ENCODE data around the gene DIS3L2. TPM values are rescaled to one million over a fixed set of nuclear protein-coding genes. Genes with fewer than 3 reads are reported as not detected.

Gene DIS3L2
- total and polyA plus RNA-seq, 2 experiments from 2014 or later = 15.2 to 25.3 TPM

GRCh38 chr2:232268636-232269165 lies 307.2 kb downstream of the DIS3L2 start:
- H2AFZ ChIP-seq = no peak overlapping the region
- no peak overlapping the region for H3K4me3 ChIP-seq
- H3K27me3 ChIP-seq (ENCODE audit: insufficient read depth) = no peaks in the 10 kb centered on the region
- DNase-seq (ENCODE audit: low spot score) (no peak), ATAC-seq (no peak)
- H3K9me3 Mint-ChIP-seq = no peaks in the 10 kb centered on the region
- 0 out of 2 replicates have a peak, but pooled peaks cover 7% of the 10 kb centered on the region for H4K20me1 ChIP-seq (replicated peaks; ENCODE audit: insufficient read depth)
- no peak overlapping the region for H3K4me2 ChIP-seq
- H3K79me2 ChIP-seq (replicated peaks; ENCODE audit: insufficient read depth) = no peaks in the 10 kb centered on the region
- H3K27me3 Mint-ChIP-seq (ENCODE audit: insufficient read depth, low read depth, poor library complexity) = no peaks in the 10 kb centered on the region
- H3K36me3 ChIP-seq (ENCODE audit: insufficient read depth) = no peaks in the 10 kb centered on the region
- H3K9me2 ChIP-seq (ENCODE audit: insufficient read depth) = no peaks in the 10 kb centered on the region
- peaks cover 20% of the 10 kb centered on the region for H3K4me1 Mint-ChIP-seq
- TF ChIP-seq, protein P1, sequence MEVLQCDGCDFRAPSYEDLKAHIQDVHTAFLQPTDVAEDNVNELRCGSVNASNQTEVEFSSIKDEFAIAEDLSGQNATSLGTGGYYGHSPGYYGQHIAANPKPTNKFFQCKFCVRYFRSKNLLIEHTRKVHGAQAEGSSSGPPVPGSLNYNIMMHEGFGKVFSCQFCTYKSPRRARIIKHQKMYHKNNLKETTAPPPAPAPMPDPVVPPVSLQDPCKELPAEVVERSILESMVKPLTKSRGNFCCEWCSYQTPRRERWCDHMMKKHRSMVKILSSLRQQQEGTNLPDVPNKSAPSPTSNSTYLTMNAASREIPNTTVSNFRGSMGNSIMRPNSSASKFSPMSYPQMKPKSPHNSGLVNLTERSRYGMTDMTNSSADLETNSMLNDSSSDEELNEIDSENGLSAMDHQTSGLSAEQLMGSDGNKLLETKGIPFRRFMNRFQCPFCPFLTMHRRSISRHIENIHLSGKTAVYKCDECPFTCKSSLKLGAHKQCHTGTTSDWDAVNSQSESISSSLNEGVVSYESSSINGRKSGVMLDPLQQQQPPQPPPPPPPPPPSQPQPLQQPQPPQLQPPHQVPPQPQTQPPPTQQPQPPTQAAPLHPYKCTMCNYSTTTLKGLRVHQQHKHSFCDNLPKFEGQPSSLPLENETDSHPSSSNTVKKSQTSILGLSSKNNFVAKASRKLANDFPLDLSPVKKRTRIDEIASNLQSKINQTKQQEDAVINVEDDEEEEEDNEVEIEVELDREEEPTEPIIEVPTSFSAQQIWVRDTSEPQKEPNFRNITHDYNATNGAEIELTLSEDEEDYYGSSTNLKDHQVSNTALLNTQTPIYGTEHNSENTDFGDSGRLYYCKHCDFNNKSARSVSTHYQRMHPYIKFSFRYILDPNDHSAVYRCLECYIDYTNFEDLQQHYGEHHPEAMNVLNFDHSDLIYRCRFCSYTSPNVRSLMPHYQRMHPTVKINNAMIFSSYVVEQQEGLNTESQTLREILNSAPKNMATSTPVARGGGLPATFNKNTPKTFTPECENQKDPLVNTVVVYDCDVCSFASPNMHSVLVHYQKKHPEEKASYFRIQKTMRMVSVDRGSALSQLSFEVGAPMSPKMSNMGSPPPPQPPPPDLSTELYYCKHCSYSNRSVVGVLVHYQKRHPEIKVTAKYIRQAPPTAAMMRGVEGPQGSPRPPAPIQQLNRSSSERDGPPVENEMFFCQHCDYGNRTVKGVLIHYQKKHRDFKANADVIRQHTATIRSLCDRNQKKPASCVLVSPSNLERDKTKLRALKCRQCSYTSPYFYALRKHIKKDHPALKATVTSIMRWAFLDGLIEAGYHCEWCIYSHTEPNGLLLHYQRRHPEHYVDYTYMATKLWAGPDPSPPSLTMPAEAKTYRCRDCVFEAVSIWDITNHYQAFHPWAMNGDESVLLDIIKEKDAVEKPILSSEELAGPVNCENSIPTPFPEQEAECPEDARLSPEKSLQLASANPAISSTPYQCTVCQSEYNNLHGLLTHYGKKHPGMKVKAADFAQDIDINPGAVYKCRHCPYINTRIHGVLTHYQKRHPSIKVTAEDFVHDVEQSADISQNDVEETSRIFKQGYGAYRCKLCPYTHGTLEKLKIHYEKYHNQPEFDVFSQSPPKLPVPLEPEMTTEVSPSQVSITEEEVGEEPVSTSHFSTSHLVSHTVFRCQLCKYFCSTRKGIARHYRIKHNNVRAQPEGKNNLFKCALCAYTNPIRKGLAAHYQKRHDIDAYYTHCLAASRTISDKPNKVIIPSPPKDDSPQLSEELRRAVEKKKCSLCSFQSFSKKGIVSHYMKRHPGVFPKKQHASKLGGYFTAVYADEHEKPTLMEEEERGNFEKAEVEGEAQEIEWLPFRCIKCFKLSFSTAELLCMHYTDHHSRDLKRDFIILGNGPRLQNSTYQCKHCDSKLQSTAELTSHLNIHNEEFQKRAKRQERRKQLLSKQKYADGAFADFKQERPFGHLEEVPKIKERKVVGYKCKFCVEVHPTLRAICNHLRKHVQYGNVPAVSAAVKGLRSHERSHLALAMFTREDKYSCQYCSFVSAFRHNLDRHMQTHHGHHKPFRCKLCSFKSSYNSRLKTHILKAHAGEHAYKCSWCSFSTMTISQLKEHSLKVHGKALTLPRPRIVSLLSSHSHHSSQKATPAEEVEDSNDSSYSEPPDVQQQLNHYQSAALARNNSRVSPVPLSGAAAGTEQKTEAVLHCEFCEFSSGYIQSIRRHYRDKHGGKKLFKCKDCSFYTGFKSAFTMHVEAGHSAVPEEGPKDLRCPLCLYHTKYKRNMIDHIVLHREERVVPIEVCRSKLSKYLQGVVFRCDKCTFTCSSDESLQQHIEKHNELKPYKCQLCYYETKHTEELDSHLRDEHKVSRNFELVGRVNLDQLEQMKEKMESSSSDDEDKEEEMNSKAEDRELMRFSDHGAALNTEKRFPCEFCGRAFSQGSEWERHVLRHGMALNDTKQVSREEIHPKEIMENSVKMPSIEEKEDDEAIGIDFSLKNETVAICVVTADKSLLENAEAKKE (CRISPR knock-in tag; IDR thresholded peaks at IDR 0.05) = no peak
- TF ChIP-seq REST (IDR thresholded peaks at IDR 0.05; ENCODE audit: unreplicated experiment) (no peak), POLR2AphosphoS5 (IDR thresholded peaks at IDR 0.05; ENCODE audit: low read depth) (no peak)
- H3K4me1 ChIP-seq (ENCODE audit: insufficient read depth) = no peaks in the 10 kb centered on the region; the same call in 1 of the 2 replicates
- H3K27ac Mint-ChIP-seq = no peak overlapping the region
- H3F3A ChIP-seq (replicated peaks; ENCODE audit: low read depth) = no peaks in the 10 kb centered on the region
- no peaks in the 10 kb centered on the region for H3K36me3 Mint-ChIP-seq (ENCODE audit: low read depth)
- H3K27ac ChIP-seq (ENCODE audit: low read depth) = no peak overlapping the region
- H3K4me3 Mint-ChIP-seq = no peak overlapping the region
